Measurements from ENCODE around the gene SLC6A6.

Gene SLC6A6

GRCh38 chr3:14422016-14422963, 19.9 kb downstream of the SLC6A6 start:
- no peak for DNase-seq (ENCODE audit: low spot score)

- DNase-seq (ENCODE audit: low spot score) = no peak
Measured at GRCh38 chr3:14423197-14423743, 20.9 kb downstream of the SLC6A6 start.

- no peak for DNase-seq (ENCODE audit: low spot score)
Measured at GRCh38 chr3:14423963-14424362, 21.6 kb downstream of the SLC6A6 start.

GRCh38 chr3:14424711-14425580, 22.5 kb downstream of the SLC6A6 start:
- DNase-seq (ENCODE audit: low spot score) = no peak

- no peak for DNase-seq (ENCODE audit: low spot score)
Measured at GRCh38 chr3:14425581-14426304, 23.3 kb downstream of the SLC6A6 start.

- no peak for DNase-seq (ENCODE audit: low spot score)
Measured at GRCh38 chr3:14426305-14426620, 23.9 kb downstream of the SLC6A6 start.

GRCh38 chr3:14428087-14429033, 26.0 kb downstream of the SLC6A6 start:
- no peak for DNase-seq (ENCODE audit: low spot score)

- DNase-seq (ENCODE audit: low spot score) = no peak
Measured at GRCh38 chr3:14429237-14429636, 26.8 kb downstream of the SLC6A6 start.

- no peak for DNase-seq (ENCODE audit: low spot score)
Measured at GRCh38 chr3:14429640-14430039, 27.2 kb downstream of the SLC6A6 start.

GRCh38 chr3:14430053-14430452, 27.6 kb downstream of the SLC6A6 start:
- DNase-seq (ENCODE audit: low spot score) = no peak

GRCh38 chr3:14430706-14431451, 28.5 kb downstream of the SLC6A6 start:
- no peak for DNase-seq (ENCODE audit: low spot score)

- no peak for DNase-seq (ENCODE audit: low spot score)
Measured at GRCh38 chr3:14431452-14431916, 29.1 kb downstream of the SLC6A6 start.

GRCh38 chr3:14431917-14432834, 29.8 kb downstream of the SLC6A6 start:
- DNase-seq (ENCODE audit: low spot score) = peak; percentile 89

- DNase-seq (ENCODE audit: low spot score) = no peak
Measured at GRCh38 chr3:14433106-14433505, 30.7 kb downstream of the SLC6A6 start.

- DNase-seq (ENCODE audit: low spot score) = no peak
Measured at GRCh38 chr3:14434126-14434497, 31.7 kb downstream of the SLC6A6 start.

- no peak for DNase-seq (ENCODE audit: low spot score)
Measured at GRCh38 chr3:14434498-14435151, 32.2 kb downstream of the SLC6A6 start.

- no peak for DNase-seq (ENCODE audit: low spot score)
Measured at GRCh38 chr3:14435175-14436014, 33.0 kb downstream of the SLC6A6 start.

GRCh38 chr3:14436954-14437281, 34.5 kb downstream of the SLC6A6 start:
- no peak for DNase-seq (ENCODE audit: low spot score)
